ENCODE measurements around the gene ELOB. TPM values are rescaled to one million over a fixed set of nuclear protein-coding genes. Genes with fewer than 3 reads are reported as not detected.

Gene ELOB
- total and polyA plus RNA-seq, 10 of the 15 experiments (the other 5 are each of a cell fraction or from before 2014, with no cell fraction given), result 86.9 to 823 (median 263) TPM

DNA sequence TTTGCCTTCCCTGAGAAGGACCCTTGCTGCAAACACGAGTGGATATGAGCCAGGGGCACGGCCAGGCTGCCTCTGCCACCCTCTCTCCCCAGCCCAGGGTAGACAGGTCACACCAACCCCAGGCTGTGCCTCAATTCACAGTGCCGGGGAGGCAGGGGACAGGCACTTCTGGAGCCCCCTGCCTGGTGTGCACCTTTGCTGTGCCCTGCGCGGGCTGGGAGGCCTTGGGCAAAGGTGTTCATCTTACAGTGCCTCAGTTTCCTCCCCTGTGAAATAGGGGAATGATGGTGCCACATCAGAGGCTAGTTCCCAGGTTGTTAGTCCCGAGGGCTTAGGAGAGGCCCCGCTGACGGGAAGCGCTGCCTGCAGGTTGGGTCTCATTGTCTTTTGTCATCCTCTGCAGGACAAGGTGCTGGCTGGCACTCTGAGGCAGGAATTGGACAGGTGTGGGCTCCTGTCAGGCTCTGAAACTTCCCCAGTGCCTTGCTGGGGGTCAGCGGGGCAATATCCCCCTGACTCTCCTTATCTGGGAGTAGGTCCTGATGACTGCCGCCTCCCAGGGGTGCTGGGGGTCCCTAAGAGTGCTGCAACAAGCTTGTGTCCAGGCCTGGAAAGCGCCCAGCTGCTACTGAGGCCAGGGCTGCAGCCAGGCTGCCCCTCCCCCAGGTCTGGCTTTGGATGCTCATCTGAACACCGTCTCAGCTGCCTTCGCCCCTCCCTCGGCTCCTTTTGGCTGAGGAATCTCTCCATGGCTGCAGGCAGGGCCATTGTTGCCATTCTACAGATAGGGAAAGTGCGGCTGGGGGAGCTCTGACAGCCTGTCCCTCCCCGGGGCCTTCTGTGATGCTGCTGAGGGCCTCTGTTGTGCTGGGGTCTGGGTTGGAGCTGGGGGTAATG, 43.1 kb upstream of the ELOB start:
- SMC1A ChIA-PET (ENCODE audit: uncharacterized antibody, unreplicated experiment), result no interaction called here
- RAD21 ChIA-PET (ENCODE audit: unreplicated experiment), result no interaction called here
- in situ Hi-C loops (cut with MboI) (no loop called here), intact Hi-C loops (cut with micrococcal nuclease; ENCODE audit: unreplicated experiment) (no loop called here)
- no TSS peak for BruUV-seq (replicated peaks)
- Histone ChIP-seq H4K20me1 (ENCODE audit: control insufficient read depth, insufficient read depth) (no peaks in the 10 kb centered on the region), H2AFZ (ENCODE audit: control insufficient read depth, low read depth, low read length) (no peak overlapping the region), H3K36me3 (ENCODE audit: control insufficient read depth in 2 of 2, insufficient read depth in 2 of 2, low read length in 1 of 2) (no peaks in the 10 kb centered on the region), H3K79me2 (ENCODE audit: control insufficient read depth, insufficient read depth, low read length) (peaks cover 7% of the 10 kb centered on the region), H3K4me1 (ENCODE audit: control insufficient read depth, insufficient read depth, low read length) (no peaks in the 10 kb centered on the region), H3K9me3 (replicated peaks; ENCODE audit: control insufficient read depth, insufficient read depth, low read length) (no peaks in the 10 kb centered on the region), H3K4me3 (no peak overlapping the region), H3K9ac (ENCODE audit: control insufficient read depth, insufficient read depth, low read length) (no peak overlapping the region), H3K27me3 (replicated peaks in 1 of 2; ENCODE audit: control insufficient read depth in 2 of 2, insufficient read depth in 2 of 2, low read length in 1 of 2) (peaks cover 0 to 1% of the 10 kb centered on the region in 2 experiments; a peak in 1 of 4 replicates), H3K4me2 (ENCODE audit: control insufficient read depth, insufficient read depth) (no peak overlapping the region), H3K27ac (ENCODE audit: control insufficient read depth, insufficient read depth) (no peak overlapping the region)
- ATAC-seq (no peak), FAIRE-seq (no peak), DNase-seq (ENCODE audit: low read depth, low spot score) (no peak)
- CTCF ChIA-PET, result no interaction called here
- TF ChIP-seq KDM1A (IDR thresholded peaks at IDR 0.05; ENCODE audit: borderline replicate concordance) (no peak), MXI1 (IDR thresholded peaks at IDR 0.05; ENCODE audit: low read depth, low read length) (no peak), ZNF274 (IDR thresholded peaks at IDR 0.05; ENCODE audit: insufficient read depth, insufficient read length) (no peak), SREBF2 (IDR thresholded peaks at IDR 0.05; ENCODE audit: low read length) (no peak), MYB (IDR thresholded peaks at IDR 0.05; ENCODE audit: borderline replicate concordance, low read depth, low read length) (no peak), SUPT20H (IDR thresholded peaks at IDR 0.05; ENCODE audit: borderline replicate concordance, control insufficient read depth, low read depth, low read length) (no peak), IKZF1 (conservative IDR thresholded peaks at IDR 0.05) (no peak)
- 62% methylated on average over 16 of the region's 17 CpGs for WGBS (ENCODE audit: insufficient coverage, insufficient replicate concordance, low lambda C conversion rate, missing lambda C conversion rate)
- POLR2A ChIA-PET, result no interaction called here
